LNCaP clone FGC (cell line): ENCODE measurements around the gene CCDC78.

Experiments
- DNase-seq: peaks from one replicate; pipeline ENCODE4 v3.0.0-alpha.2; 2011; ENCODE audit warnings: low read depth
- H3K4me3 ChIP-seq: 2 replicates; pipeline ENCODE4 v1.5.1; 2011; ENCODE audit warnings: mild to moderate bottlenecking, low read depth, low read length, control low read depth
- TF ChIP-seq, protein P1 (sequence below): IDR thresholded peaks from 2 replicates; pipeline ENCODE4 v1.5.1; 2012; ENCODE audit warnings: mild to moderate bottlenecking; ENCODE audit not compliant: control insufficient read depth, insufficient read depth; ENCODE audit errors: extremely low read depth

CCDC78 gene

DNA sequence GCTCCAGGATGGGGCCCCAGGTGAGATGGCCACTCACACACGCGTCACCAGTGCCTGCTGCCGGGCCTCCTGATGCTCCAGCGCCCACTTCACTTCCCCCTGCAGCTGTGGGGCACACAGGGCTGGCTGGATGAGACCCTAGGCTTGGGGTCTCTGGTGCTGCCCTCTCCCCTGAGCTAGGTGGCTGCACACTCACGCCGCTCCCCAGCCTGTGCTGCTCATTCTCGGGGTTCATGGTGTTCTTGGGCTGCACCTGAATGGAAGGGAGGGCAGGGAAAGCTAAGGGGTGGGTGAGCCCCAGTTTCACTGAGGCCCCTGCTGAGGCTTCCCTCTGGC lies 1.2 kb downstream of the CCDC78 start:
- TF ChIP-seq, protein P1, sequence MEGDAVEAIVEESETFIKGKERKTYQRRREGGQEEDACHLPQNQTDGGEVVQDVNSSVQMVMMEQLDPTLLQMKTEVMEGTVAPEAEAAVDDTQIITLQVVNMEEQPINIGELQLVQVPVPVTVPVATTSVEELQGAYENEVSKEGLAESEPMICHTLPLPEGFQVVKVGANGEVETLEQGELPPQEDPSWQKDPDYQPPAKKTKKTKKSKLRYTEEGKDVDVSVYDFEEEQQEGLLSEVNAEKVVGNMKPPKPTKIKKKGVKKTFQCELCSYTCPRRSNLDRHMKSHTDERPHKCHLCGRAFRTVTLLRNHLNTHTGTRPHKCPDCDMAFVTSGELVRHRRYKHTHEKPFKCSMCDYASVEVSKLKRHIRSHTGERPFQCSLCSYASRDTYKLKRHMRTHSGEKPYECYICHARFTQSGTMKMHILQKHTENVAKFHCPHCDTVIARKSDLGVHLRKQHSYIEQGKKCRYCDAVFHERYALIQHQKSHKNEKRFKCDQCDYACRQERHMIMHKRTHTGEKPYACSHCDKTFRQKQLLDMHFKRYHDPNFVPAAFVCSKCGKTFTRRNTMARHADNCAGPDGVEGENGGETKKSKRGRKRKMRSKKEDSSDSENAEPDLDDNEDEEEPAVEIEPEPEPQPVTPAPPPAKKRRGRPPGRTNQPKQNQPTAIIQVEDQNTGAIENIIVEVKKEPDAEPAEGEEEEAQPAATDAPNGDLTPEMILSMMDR, result no peak
- no peak overlapping the region for H3K4me3 ChIP-seq
- no peak for DNase-seq

DNA sequence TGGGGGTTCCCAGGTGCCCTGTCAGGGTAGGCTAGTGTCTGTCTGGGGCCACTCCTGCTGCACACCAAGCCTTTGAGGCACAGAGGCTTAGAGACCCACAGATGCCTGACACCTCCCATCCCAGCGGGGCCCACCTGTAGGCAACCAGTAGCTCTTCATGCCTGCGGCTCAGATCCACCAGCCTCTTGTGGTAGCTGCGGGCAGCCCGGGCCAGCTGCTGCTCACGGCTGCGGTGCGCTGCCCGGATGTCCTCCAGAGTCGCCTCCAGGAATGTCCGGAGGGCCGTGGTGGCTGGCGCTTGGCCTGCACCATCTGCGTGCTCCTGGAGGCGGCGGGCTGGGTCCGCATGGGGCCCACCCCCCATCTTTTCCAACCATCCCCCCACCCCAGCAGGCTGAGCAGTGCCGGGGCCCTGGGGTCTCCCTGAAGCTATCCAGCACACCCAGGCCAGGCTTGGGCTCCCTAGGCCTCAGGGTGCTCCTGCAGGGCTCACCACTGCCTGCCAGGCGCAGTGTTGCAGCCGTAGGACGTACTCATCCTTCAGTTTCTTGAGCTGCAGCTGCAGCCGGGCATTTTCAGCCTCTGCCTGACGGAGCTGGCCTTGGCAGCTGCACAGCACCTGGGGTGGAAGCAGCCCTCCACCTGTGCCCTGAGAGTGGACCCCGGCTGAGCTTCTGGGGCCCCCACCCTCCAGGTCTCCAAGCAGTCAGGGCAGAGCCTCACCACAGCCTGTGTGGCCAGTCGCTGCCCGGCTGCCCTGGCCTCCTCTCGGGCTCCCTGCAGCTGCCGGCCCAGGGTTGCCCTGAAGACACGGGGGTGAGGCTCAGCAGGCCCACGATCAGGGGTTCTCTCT lies 1.8 kb downstream of the CCDC78 start:
- no peak overlapping the region for H3K4me3 ChIP-seq
- DNase-seq, result no peak
- TF ChIP-seq, protein P1, result no peak

DNA sequence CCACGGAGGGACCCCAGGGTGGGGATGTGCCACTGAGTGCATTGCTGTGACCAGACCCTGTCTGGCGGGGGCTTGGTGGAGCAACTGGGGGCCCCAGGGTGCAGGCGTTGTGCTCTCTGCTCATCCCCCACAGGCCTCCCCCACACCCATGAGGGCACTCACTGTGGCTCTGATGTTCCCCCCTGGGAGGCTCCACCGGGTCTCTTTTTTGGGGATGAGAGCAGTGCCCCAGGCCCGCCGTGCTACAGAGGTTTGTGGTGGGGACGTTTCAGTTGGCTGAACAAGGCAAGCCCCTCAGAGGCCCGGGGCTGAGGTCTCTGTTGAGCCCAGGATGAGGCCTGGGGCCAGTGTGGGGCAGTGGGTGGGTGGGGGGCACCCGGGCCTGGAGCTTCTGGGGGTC lies 2.5 kb downstream of the CCDC78 start:
- DNase-seq, result no peak
- no peak overlapping the region for H3K4me3 ChIP-seq
- TF ChIP-seq, protein P1, result no peak

DNA sequence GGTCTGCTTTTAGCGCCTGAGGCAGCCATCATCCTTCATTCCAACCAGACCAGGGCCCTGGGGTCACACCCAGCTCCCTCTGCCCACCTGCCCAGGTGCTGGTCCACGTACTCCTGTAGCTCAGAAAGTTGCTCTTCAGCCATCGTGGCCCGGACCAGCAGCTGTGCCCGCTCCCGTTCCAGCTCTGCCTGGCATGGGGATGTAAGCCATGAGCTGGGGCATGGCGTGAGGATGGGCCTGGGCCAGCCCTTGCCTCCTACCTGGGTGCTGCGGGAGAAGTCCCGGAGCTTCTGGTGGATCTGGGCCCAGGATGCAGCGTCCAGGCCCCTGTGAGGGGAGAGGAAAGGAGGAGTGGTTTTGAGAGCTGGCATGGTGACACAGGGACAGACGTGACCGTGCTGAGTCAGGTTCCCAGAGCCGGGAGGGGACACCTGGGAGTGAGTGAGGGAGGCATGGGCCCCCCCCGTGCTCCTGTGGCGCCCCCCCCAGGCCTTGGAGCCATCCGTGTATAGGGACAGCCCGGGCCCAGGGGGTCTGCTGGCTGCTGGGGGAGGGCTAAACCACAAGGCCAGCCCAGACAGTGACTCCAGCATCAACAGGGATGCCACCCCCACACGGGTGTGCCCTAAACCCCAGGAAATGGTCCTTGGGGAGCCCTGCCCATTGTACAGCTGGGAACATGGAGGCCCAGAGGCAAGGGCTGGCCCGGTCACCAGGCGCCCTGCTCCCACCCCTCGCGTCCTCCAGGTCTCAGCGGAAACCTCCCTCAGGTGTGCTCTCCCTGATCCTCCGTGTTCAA lies 3.2 kb downstream of the CCDC78 start:
- DNase-seq, result no peak
- H3K4me3 ChIP-seq, result no peak overlapping the region
- TF ChIP-seq, protein P1, result no peak

DNA sequence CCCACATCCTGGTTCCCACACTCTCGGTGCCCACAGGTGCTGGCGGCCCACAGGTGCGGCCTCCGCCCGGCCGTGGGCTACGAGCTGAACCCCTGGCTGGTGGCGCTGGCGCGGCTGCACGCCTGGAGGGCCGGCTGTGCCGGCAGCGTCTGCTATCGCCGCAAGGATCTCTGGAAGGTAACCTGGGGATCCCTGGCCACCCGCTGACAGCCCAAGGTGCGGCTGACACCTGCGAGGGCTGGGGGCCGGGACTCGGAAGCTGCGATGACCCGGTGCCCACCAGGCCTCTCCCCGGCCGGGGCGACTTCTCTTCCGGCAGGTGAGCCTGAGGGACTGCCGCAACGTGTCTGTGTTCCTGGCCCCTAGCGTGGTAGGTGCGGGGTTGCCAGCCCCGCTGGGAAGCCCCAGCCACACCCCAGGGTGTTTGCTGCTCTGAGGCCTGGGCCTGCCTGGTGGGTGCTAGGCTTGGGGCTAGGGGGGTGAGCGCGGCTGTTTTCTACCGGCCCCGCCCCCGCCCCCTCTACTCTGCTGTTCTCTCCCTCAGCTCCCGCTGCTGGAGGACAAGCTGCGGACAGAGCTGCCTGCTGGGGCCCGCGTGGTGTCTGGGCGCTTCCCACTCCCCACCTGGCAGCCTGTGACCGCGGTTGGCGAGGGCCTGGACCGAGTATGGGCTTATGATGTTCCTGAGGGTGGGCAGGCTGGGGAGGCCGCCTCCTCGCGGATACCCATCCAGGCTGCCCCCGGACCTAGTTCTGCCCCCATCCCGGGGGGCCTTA lies 4.3 kb downstream of the CCDC78 start:
- DNase-seq, result no peak
- peak overlapping the region; percentile 92 for H3K4me3 ChIP-seq
- TF ChIP-seq, protein P1, result no peak

DNA sequence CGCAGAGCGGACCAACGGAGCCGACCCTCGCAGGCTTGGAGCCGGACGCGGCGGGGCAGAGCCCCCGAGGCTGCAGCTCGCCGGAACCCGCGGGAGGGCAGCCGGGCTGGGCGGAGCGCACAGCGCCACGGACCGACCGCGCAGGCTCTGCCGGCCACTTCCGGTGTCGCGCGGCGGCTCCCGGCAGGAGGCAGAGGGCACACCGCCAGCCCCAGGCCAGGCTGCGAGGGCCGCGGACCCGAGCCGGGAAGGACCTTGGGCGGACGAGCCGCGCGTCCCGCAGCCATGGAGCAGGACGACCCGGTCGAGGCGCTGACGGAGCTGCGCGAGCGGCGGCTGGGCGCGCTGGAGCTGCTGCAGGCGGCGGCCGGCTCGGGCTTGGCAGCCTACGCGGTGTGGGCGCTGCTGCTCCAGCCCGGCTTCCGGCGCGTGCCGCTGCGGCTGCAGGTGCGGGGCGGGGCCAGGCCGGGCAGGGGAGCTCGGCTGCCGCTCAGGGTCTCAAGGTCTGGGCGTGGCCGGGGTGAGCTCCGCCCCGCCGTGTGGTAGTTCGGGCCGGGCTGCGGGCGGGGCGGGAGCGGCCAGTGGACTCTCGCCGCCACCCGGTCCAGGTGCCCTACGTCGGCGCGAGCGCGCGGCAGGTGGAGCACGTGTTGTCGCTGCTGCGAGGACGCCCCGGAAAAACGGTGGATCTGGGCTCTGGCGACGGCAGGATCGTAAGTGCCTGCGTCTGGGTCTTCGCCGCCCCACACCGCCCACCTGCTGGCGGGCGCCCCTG lies 5.1 kb downstream of the CCDC78 start, which contains the start of gene ANTKMT:
ANTKMT (plus strand) TSS at position 157 of the 775 bp plus-strand sequence; CDS start at position 286, 129 bp downstream.
- peak within 1 kb of the TSS; percentile 92 for H3K4me3 ChIP-seq
- peak; percentile 69 for DNase-seq
- TF ChIP-seq, protein P1, result no peak
